WERI-Rb-1 (cell line): ENCODE results near the gene TMEM163.

Source experiments
- DNase-seq: peaks from one replicate; pipeline ENCODE4 v3.0.0-alpha.2; 2020
- H3K27ac ChIP-seq: fragments of 250-450 bp; sonication (Bioruptor Pico); 2 replicates; pipeline ENCODE4 v1.5.1; 2020; ENCODE audit warnings: mild to moderate bottlenecking, moderate library complexity
- H3K27me3 ChIP-seq: fragments of 250-450 bp; sonication (Bioruptor Pico); 2 replicates; pipeline ENCODE4 v1.5.1; 2021; ENCODE audit warnings: mild to moderate bottlenecking, low read depth, moderate library complexity; ENCODE audit not compliant: insufficient read depth, severe bottlenecking
- H3K36me3 ChIP-seq: fragments of 250-450 bp; sonication (Bioruptor Pico); 2 replicates; pipeline ENCODE4 v1.5.1; 2020; ENCODE audit warnings: mild to moderate bottlenecking, moderate library complexity
- H3K4me3 ChIP-seq: 2 replicates; pipeline ENCODE4 v1.5.1; 2011; ENCODE audit warnings: low read depth, mild to moderate bottlenecking, control low read depth, low read length
- H3K9me3 ChIP-seq: fragments of 250-450 bp; sonication (Bioruptor Pico); 2 replicates; pipeline ENCODE4 v1.5.1; 2021; ENCODE audit warnings: mild to moderate bottlenecking, moderate library complexity; ENCODE audit not compliant: severe bottlenecking
- TF ChIP-seq, protein P1 (sequence below): IDR thresholded peaks from 2 replicates; pipeline ENCODE4 v1.5.1; 2011; ENCODE audit warnings: low read depth, mild to moderate bottlenecking, control low read depth, inconsistent platforms, low read length

The TMEM163 gene

DNA sequence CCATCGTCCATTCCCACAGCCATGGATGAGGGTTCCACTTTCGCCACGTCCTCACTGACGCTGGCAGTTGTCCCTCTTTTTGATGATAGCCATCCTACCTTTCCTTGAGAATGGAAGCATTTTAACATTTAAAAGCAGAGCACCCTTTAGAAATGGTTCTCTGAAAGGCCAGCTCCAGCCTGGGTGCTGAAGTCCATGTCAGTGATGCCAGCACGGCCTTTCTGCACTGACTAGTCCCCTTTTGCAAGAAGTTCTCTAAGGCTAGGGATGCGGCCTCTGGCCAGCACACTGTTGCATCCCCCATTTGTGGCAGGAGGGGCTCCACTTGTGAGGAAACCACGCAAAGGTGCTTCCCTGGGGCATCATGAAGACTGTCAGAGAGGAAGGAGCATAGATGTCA, 261.4 kb downstream of the TMEM163 start:
- DNase-seq: no peak
- no peak overlapping the region for H3K4me3 ChIP-seq
- TF ChIP-seq, protein P1, sequence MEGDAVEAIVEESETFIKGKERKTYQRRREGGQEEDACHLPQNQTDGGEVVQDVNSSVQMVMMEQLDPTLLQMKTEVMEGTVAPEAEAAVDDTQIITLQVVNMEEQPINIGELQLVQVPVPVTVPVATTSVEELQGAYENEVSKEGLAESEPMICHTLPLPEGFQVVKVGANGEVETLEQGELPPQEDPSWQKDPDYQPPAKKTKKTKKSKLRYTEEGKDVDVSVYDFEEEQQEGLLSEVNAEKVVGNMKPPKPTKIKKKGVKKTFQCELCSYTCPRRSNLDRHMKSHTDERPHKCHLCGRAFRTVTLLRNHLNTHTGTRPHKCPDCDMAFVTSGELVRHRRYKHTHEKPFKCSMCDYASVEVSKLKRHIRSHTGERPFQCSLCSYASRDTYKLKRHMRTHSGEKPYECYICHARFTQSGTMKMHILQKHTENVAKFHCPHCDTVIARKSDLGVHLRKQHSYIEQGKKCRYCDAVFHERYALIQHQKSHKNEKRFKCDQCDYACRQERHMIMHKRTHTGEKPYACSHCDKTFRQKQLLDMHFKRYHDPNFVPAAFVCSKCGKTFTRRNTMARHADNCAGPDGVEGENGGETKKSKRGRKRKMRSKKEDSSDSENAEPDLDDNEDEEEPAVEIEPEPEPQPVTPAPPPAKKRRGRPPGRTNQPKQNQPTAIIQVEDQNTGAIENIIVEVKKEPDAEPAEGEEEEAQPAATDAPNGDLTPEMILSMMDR: no peak
- no peaks in the 10 kb centered on the region for H3K9me3 ChIP-seq
- H3K27me3 ChIP-seq: no peaks in the 10 kb centered on the region
- H3K36me3 ChIP-seq: peaks cover 1% of the 10 kb centered on the region; the same call in 1 of the 2 replicates
- no peak overlapping the region for H3K27ac ChIP-seq

- no peak for DNase-seq
Measured at GRCh38 chr2:134455426-134455825, 263.4 kb downstream of the TMEM163 start.

DNA sequence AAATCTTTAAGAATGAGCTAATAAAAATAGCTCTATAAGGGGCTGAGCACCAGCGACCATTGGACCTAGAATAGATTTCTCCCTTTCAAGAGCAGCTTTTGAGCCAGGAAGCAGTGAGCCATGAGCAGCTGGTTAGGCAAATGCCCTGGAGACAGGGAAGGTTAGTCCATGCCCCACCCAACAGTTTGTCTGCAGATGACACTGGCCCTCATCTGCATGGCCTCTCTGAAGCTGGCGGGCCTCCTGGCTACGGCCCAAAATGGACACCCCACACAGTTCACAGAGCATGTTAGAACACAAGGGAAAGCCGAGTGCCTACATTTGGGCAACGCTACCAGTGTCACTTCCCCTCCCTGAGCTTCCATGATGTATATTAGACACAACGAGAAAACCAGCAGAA, 263.9 kb downstream of the TMEM163 start:
- Histone ChIP-seq H3K9me3 (no peaks in the 10 kb centered on the region), H3K27me3 (no peaks in the 10 kb centered on the region), H3K27ac (no peak overlapping the region), H3K4me3 (no peak overlapping the region), H3K36me3 (peaks cover 12% of the 10 kb centered on the region)
- DNase-seq: no peak
- TF ChIP-seq, protein P1: no peak

More at GRCh38 chr2:134455426-134455825, 263.4 kb downstream of the TMEM163 start:
- Histone ChIP-seq H3K4me3 (no peak overlapping the region), H3K27me3 (no peaks in the 10 kb centered on the region), H3K36me3 (peaks cover 10% of the 10 kb centered on the region; the same call in 1 of the 2 replicates), H3K9me3 (no peaks in the 10 kb centered on the region), H3K27ac (no peak overlapping the region)
- TF ChIP-seq, protein P1: no peak

GRCh38 chr2:134454426-134454825, 264.4 kb downstream of the TMEM163 start:
- Histone ChIP-seq H3K36me3 (peaks cover 12% of the 10 kb centered on the region), H3K27ac (no peak overlapping the region), H3K9me3 (no peaks in the 10 kb centered on the region), H3K4me3 (no peak overlapping the region), H3K27me3 (no peaks in the 10 kb centered on the region)
- TF ChIP-seq, protein P1: no peak
- DNase-seq: no peak

- peaks cover 12% of the 10 kb centered on the region for H3K36me3 ChIP-seq
Measured at GRCh38 chr2:134453973-134454372, 264.8 kb downstream of the TMEM163 start.

GRCh38 chr2:134453476-134453875, 265.3 kb downstream of the TMEM163 start:
- DNase-seq: no peak
- Histone ChIP-seq H3K27ac (no peak overlapping the region), H3K9me3 (no peaks in the 10 kb centered on the region), H3K36me3 (peaks cover 12% of the 10 kb centered on the region), H3K27me3 (no peaks in the 10 kb centered on the region), H3K4me3 (no peak overlapping the region)
- TF ChIP-seq, protein P1: no peak

More at GRCh38 chr2:134453973-134454372, 264.8 kb downstream of the TMEM163 start:
- Histone ChIP-seq H3K27ac (no peak overlapping the region), H3K4me3 (no peak overlapping the region), H3K9me3 (no peaks in the 10 kb centered on the region), H3K27me3 (no peaks in the 10 kb centered on the region)
- TF ChIP-seq, protein P1: no peak
- no peak for DNase-seq
